GM19025 (cell line): ENCODE data around the gene KCNQ2.

Source experiments
- ATAC-seq: cut with Tn5 transposase; IDR thresholded peaks from one replicate; pipeline ENCODE4 v1.9.1; 2021; ENCODE audit warnings: mild to moderate bottlenecking, low read depth, moderate library complexity; ENCODE audit not compliant: unreplicated experiment

The KCNQ2 gene

DNA sequence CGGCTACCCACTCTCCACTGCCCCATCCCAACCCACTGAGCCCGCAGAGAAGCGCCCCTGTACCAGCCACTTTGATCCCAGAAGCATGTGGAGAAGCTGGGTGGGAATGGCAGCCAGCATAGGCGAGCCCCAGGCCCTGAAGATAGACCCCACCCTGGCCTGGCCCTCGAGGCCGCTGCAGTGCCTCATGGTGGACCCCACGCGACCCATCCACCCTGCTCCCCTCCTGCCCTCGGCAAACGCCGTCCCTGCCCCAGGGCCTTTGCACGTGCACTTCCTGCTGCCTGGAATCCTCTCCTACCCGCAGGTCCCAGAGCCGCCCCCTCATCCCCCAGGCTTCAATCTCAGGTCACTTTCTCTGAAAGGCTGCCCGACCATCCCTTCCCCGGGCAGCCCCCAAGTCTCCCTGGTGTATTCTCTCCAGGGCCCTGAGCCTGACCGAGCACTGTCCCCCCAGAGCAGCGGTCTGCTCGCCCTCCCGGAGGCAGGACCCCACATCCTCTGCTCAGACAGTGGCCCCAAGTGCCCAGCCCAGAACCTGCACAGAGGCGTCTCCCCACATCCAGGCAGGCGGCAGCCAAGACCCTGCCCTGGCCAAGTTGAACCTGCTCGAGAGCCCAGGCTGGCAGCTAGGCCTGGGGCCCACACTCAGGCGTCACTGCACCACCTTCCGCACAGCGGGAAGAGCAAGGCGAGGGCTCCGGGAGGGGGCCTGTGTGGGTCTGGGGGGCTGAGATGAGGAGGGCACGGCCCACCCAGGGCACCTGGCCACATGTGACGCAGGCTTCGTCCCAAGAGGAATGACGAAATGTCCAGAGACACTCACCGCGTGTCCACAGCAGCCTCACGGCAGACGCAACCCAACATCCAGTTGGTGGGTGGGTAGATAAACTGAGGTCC, 14.0 kb downstream of the KCNQ2 start:
- ATAC-seq, result no peak

DNA sequence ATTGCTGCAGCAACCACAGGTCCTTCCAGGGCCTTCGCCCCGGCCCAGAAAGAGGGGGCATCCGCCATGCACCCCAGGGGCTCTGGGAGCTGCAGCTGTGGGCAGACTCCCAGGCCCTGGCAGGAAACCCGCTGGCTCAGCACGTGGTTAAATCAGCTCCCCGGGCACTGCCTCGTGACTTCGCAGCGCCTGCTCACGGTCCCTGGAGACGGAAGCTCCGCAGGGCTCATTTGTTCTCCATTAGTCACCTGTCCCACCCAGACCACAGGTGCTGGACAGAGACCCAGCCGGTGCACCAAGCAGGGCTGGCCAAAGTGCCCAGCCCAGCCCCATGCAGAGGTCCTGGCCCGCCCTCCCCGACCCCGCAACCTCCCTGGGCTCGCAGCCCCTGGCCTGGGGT, 14.7 kb downstream of the KCNQ2 start:
- no peak for ATAC-seq

DNA sequence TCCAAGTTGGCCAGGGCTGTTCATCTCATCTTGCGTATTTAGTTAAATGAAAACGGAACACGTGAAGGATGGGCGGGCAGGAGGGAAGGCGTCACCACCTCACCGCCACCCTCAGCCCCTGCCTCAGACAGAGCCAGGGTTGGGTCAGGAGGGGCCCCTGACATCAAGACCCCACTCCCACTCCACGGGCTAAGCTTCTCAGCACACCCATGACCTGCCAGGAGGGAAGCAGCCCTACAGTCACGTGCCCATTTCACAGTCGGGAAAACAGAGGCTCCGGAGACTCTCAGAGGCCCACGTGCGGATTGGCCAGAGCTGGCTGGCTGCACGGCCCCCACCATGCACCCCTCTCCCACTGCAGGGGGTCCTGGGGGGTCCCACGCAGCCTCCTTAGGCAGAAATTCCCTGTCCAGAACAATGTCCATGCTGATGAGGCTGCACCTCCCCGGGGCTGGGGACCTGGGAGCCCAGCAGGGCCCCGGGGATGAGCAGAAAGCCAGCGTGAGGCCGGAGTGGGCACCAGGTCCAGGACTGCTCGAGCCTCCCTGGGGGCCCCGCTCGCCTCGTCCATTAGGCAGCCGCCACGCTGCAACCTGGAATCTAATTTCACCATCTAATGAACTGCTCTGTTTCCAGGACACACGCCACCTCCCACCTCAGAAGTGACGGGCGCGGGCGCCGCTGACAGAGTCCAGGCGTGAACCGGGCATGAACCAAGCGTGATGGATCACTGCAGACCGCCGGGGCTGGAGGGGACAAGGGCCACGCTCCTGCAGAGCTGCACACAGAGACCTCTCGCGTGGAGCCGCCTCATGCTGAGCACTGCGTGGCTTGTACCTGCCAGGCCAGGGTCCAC, 15.8 kb downstream of the KCNQ2 start:
- ATAC-seq, result no peak

GRCh38 chr20:63455568-63455859, 16.9 kb downstream of the KCNQ2 start:
- ATAC-seq, result no peak

DNA sequence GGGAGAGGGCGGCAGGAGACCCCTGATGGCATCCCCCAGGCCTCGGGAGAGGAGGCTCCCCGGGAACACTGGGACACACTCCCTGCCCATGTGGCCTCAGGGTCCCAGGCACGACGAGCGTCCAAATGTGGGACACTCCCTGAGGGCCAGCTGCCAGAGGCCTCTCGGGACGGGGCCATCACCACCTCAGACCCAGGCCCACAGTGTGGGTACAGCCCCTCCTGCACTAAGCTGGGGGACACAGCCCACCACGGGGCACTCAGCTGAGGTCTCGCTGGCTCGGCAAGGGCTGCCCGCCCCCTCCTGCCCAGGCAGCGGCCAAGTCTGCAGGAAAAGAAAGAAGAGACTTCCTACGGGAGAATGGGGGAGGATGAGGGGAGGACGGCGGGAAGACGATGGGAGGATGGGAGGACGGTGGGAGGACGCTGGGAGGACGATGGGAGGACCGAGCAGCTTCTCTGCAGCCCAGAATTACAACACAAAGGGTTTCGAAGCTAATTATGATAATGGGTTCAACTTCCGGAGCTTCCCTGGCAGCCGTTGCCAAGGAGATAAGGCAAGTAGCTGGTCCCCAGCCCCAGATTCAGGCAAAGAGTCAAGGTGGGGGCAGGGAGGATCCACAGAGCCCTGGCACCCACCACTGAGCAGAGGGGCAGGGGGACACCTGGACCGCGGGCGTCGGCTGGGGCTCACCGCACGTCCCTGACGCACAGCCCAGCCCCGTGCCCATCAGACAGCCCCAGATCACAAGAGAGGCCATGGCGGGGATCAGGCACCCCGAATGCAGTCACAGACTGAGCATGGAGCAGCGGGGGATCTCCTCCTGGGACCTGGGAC, 17.5 kb downstream of the KCNQ2 start:
- no peak for ATAC-seq

DNA sequence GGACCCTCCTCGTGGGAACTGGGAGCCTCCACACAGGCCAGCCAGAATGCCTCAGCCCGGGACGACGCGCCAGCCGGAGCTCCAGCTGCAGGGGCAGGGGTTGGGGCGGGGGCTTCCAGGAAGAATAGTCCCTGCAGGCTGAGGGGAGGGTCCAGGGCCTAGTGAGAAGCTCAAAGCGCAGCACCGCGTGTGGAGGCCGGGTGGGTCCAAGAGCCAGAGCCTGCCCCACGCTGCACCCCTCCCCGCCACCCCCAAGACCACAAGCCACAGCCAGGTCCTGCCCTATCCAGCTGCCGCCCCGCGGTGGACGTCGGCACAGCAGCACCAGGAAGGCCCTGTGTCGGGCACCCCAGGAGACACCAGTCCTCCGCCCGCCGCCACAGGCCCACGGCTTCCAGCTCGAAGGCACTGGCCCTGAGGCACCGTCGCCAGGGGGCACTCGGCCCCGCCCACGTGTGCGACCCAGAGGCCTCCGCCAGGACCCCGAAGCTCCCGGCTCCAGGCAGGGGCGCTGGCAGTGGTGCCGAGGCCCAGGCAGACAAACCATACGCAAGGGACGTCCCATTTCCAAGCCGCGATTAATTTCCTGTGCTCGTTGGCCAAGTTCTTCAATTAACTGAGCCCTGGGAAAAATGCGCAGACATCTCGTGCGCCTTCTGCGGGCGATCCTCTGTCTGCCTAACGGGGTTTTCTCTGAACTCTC, 19.5 kb downstream of the KCNQ2 start:
- no peak for ATAC-seq

GRCh38 chr20:63452341-63452740, 20.1 kb downstream of the KCNQ2 start:
- no peak for ATAC-seq

DNA sequence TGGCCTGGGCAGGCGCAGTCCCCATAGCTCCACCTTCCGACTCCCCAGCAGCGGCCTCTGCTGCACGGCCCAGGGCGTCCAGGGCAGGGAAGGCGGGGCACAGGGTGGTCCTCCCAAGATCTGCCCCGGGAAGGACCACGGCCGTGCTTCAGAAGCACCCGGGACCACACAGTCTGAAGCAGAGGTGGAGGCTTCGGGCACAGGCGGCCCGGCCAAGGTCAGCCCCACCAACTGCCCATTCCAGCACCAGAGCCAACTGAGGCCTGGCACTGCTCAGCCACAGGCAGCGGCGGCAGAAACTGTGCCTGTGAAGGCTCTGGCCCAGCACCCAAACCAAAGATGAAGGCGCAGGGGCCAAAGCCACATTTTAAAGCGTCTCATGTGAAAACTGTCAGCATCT, 20.6 kb downstream of the KCNQ2 start:
- ATAC-seq, result no peak

- no peak for ATAC-seq
These were observed 22.4 kb downstream of the KCNQ2 start for GRCh38 chr20:63449796-63450730.

- ATAC-seq, result no peak
These were observed 23.4 kb downstream of the KCNQ2 start for GRCh38 chr20:63449025-63449424.

DNA sequence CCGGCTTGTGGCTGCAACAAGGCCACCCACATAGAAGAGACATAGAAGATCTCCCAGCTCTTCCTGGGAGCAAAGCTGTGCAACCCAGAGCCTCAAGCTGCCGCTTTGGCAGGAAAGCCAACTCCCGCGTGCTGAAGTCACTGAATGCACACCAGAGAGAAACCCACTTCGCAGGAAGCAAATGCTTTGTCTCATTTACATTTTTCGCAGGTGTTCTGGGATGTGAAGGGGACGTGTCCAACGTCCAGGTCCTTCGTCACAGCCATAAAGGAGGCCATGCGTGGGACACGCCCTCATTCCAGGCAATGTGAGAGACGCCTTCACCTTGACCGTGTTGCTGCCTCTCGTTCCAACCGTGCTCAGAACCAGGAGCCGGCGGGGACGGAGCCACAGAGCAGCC, 24.4 kb downstream of the KCNQ2 start:
- ATAC-seq, result no peak

DNA sequence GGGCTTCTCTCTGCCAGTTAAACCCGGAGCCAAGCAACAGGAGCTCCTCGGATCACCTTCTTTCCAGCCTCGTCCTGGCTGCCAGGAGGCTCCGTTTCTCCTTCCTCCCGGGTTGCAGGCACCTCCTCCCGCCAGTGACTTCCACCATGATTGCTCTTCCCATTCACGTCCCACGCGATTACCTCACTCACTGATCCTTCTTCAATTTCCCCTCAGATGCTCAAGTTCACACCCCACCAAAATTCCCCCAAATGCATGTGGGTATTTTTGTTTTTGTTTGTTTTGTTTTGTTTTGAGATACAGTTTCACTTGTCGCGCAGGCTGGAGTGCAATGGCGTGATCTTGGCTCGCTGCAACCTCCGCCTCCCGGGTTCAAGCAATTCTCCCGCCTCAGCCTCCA, 25.1 kb downstream of the KCNQ2 start:
- no peak for ATAC-seq

DNA sequence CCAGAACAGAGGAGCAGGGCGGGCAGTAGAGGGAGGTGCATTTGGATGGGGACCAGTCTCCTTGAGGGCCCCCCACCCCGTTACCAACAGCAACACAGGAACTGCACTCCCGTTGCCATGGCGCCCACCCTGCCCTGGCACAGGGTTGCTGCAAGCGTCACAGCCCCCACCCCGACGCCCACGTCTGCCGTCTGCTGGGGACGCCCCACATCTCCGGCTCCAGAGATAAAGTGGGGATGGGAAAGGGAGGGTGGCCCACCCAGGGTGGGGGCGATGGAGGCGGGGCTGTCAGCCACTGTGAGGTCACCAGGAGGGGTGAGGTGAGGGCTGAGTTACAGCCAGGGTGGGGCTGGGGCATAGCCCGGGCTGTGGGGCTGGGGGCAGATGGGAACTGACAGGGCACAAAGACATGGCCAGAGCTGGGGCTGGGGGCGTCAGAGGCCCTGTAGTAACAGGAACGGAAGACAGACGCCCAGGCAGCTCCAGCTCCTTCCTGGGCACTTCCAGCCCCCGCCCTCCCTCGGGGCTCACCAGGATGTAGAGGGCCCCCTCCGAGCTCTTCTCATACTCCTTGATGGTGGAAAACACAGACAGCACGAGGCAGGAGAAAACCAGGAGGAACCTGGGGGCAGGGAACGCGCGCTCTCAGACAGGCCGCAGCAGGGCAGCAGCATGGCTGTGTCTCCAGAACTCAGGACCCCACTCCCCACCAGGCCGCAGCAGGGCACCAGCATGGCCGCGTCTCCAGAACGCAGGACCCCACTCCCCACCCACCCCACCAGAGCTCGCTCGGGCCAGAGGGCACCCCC, 26.0 kb downstream of the KCNQ2 start:
- ATAC-seq, result no peak

- ATAC-seq, result no peak
These were observed 27.2 kb downstream of the KCNQ2 start for GRCh38 chr20:63445075-63445734.

- ATAC-seq, result no peak
These were observed 27.9 kb downstream of the KCNQ2 start for GRCh38 chr20:63444548-63444947.

- no peak for ATAC-seq
These were observed 28.7 kb downstream of the KCNQ2 start for GRCh38 chr20:63443606-63444395.

- no peak for ATAC-seq
These were observed 30.4 kb downstream of the KCNQ2 start for GRCh38 chr20:63442100-63442493.
